Stimulated activated CD4-positive, alpha-beta T cell treated with anti-CD3 and anti-CD28 coated beads, Interleukin-4, amount 100 ng/mL, for 4 hours (primary cell): Measurements from ENCODE around the gene YY1.

Experiments
- DNase-seq, 2 experiments: peaks; one replicate each; pipeline ENCODE4 v3.0.0-alpha.2; 2020

Gene YY1

GRCh38 chr14:100317912-100318808 lies 79.2 kb downstream of the YY1 start:
- peak; percentile 59 to 66 for DNase-seq

GRCh38 chr14:100320157-100320856 lies 81.4 kb downstream of the YY1 start:
- no peak for DNase-seq

GRCh38 chr14:100321473-100322137 lies 82.7 kb downstream of the YY1 start:
- DNase-seq: no peak

- no peak for DNase-seq
These were observed 83.4 kb downstream of the YY1 start for GRCh38 chr14:100322138-100322957.

GRCh38 chr14:100323121-100323941 lies 84.4 kb downstream of the YY1 start, which contains the start of gene SLC25A47:
Gene SLC25A47, plus strand, starts transcription at chr14:100323339. Its CDS starts 76 bp downstream, at chr14:100323415.
- DNase-seq: no peak

- DNase-seq: no peak
These were observed 85.0 kb downstream of the YY1 start for GRCh38 chr14:100323942-100324307.

GRCh38 chr14:100325231-100325632 lies 86.3 kb downstream of the YY1 start:
- no peak for DNase-seq

- DNase-seq: no peak
These were observed 87.0 kb downstream of the YY1 start for GRCh38 chr14:100325958-100326357.

- no peak for DNase-seq
These were observed 88.2 kb downstream of the YY1 start for GRCh38 chr14:100327128-100327527.

- no peak for DNase-seq
These were observed 89.7 kb downstream of the YY1 start for GRCh38 chr14:100328495-100329163.

GRCh38 chr14:100329233-100330006 lies 90.5 kb downstream of the YY1 start:
- DNase-seq: no peak

GRCh38 chr14:100330007-100330344 lies 91.0 kb downstream of the YY1 start:
- no peak for DNase-seq

- DNase-seq: no peak
These were observed 91.5 kb downstream of the YY1 start for GRCh38 chr14:100330388-100330931.

GRCh38 chr14:100332071-100332639 lies 93.2 kb downstream of the YY1 start:
- DNase-seq: no peak
